ENCODE results near the gene CCDC34.

DNA sequence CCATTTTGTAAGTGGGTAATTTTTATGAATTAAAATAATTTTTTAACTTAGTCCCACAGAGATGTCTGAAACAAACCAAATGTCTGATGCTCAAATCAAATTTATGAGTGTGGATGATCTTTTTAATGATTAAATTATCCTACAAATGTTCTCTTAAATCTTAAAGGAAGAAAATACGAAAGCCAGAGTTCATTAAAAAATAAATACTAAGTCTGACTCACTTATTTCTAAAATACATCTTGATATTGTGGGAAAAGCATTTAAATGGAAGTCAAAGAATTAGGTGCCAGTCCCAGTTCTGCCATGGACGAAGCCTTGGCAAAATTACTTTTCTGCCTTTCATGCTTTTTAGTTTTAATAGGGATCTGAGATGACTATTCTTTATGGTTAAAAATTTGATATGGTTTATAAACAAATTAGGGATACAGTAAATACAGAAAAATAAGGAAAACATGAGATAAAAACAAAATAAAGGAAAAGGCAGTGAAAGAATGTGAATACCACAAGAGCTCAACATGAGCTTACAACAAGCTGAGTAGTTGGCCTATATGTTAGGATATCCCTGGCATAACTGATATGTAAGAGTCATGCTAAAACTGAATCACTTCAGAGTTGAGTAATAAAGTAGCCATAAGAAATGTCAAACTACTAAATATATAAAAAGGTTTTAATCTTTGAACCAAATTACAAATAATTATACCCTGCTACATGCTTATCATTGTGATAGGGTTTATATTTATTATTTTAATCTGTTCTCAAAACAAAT is 9.2 kb downstream of the CCDC34 start:
- TF ChIP-seq, protein P1, sequence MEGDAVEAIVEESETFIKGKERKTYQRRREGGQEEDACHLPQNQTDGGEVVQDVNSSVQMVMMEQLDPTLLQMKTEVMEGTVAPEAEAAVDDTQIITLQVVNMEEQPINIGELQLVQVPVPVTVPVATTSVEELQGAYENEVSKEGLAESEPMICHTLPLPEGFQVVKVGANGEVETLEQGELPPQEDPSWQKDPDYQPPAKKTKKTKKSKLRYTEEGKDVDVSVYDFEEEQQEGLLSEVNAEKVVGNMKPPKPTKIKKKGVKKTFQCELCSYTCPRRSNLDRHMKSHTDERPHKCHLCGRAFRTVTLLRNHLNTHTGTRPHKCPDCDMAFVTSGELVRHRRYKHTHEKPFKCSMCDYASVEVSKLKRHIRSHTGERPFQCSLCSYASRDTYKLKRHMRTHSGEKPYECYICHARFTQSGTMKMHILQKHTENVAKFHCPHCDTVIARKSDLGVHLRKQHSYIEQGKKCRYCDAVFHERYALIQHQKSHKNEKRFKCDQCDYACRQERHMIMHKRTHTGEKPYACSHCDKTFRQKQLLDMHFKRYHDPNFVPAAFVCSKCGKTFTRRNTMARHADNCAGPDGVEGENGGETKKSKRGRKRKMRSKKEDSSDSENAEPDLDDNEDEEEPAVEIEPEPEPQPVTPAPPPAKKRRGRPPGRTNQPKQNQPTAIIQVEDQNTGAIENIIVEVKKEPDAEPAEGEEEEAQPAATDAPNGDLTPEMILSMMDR (IDR thresholded peaks at IDR 0.05 in 2 of 3, conservative IDR thresholded peaks at IDR 0.05 in 1 of 3; ENCODE audit: borderline replicate concordance in 1 of 3, insufficient read depth in 1 of 3, low read depth in 2 of 3, low read length in 2 of 3), result no peak
- TF ChIP-seq POLR2A (IDR thresholded peaks at IDR 0.05; ENCODE audit: borderline replicate concordance, extremely low read depth, insufficient read depth, insufficient read length), result no peak
- TF ChIP-seq, protein P2, sequence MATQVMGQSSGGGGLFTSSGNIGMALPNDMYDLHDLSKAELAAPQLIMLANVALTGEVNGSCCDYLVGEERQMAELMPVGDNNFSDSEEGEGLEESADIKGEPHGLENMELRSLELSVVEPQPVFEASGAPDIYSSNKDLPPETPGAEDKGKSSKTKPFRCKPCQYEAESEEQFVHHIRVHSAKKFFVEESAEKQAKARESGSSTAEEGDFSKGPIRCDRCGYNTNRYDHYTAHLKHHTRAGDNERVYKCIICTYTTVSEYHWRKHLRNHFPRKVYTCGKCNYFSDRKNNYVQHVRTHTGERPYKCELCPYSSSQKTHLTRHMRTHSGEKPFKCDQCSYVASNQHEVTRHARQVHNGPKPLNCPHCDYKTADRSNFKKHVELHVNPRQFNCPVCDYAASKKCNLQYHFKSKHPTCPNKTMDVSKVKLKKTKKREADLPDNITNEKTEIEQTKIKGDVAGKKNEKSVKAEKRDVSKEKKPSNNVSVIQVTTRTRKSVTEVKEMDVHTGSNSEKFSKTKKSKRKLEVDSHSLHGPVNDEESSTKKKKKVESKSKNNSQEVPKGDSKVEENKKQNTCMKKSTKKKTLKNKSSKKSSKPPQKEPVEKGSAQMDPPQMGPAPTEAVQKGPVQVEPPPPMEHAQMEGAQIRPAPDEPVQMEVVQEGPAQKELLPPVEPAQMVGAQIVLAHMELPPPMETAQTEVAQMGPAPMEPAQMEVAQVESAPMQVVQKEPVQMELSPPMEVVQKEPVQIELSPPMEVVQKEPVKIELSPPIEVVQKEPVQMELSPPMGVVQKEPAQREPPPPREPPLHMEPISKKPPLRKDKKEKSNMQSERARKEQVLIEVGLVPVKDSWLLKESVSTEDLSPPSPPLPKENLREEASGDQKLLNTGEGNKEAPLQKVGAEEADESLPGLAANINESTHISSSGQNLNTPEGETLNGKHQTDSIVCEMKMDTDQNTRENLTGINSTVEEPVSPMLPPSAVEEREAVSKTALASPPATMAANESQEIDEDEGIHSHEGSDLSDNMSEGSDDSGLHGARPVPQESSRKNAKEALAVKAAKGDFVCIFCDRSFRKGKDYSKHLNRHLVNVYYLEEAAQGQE (IDR thresholded peaks at IDR 0.05; ENCODE audit: low read depth), result no peak

All from HCT116 (cell line).